PC-3 (cell line): ENCODE data around the gene WBP4.

Experiments
- CTCF ChIP-seq: fragments of 300-600 bp; sonication (generic); conservative IDR thresholded peaks from 2 replicates; pipeline ENCODE4 v1.5.1; 2017; ENCODE audit warnings: antibody characterized with exemption, low read depth, mild to moderate bottlenecking, low read length
- EZH2 ChIP-seq: fragments of 300-600 bp; sonication (generic); IDR thresholded peaks from one replicate; pipeline ENCODE4 v1.6.1; 2017; ENCODE audit warnings: antibody characterized with exemption, mild to moderate bottlenecking, low read length; ENCODE audit not compliant: unreplicated experiment
- EZH2phosphoT487 ChIP-seq: fragments of 300-600 bp; sonication (generic); IDR thresholded peaks from 2 replicates; pipeline ENCODE4 v1.6.1; 2018; ENCODE audit warnings: mild to moderate bottlenecking, antibody characterized with exemption, low read length, borderline replicate concordance

- TF ChIP-seq CTCF: no peak
- no peak for TF ChIP-seq EZH2phosphoT487
- TF ChIP-seq EZH2: no peak
These were observed 41.5 kb upstream of the WBP4 start for GRCh38 chr13:41019578-41020347.
